Nephron progenitor cell (in vitro differentiated cells): ENCODE data around the gene MTCL1.
A peak's percentile ranks its signal among the peaks of the same experiment; 100 is the strongest.

Experiments
- DNase-seq: peaks from one replicate; pipeline ENCODE4 v3.0.0; 2021
- H3K27ac Mint-ChIP-seq: 2 replicates; pipeline ENCODE4 v1.8.0; 2021; ENCODE audit warnings: mild to moderate bottlenecking, moderate library complexity, mixed read lengths
- H3K27me3 Mint-ChIP-seq: 2 replicates; pipeline ENCODE4 v1.8.0; 2021; ENCODE audit warnings: mild to moderate bottlenecking, low read depth, mixed read lengths; ENCODE audit not compliant: poor library complexity
- H3K36me3 Mint-ChIP-seq: 2 replicates; pipeline ENCODE4 v1.8.0; 2021; ENCODE audit warnings: low read depth, mixed read lengths
- H3K4me1 Mint-ChIP-seq: 2 replicates; pipeline ENCODE4 v1.8.0; 2021; ENCODE audit warnings: mixed read lengths
- H3K4me3 Mint-ChIP-seq: 2 replicates; pipeline ENCODE4 v1.8.0; 2021; ENCODE audit warnings: mild to moderate bottlenecking, moderate library complexity, mixed read lengths
- H3K9me3 Mint-ChIP-seq: 2 replicates; pipeline ENCODE4 v1.8.0; 2021; ENCODE audit warnings: mild to moderate bottlenecking, moderate library complexity, mixed read lengths
- TF ChIP-seq, protein P1 (sequence below): fragments of 200-600 bp; sonication (generic); IDR thresholded peaks from 2 replicates; pipeline ENCODE4 v1.5.0; 2021; ENCODE audit warnings: antibody characterized with exemption

Gene MTCL1

DNA sequence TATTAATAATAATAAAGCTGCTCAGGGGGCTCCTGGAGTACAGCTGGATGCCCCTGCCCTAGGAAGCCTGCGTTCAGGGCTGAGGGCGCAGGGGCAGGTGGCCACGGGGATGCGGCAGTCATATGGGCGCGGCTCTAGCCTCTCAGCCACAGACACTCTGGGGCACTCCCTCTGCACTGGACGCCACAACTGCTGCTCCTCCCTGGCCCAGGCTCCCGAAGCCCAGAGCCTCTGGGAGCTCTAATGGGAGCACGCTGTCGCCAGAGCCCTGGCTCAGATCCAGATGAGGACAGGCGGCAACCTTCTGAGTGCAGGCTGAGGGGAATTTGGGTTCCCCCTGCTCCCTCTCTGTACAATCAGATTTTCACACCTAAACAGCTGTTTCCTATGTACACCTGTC, 93.6 kb downstream of the MTCL1 start:
- H3K4me3 Mint-ChIP-seq = no peak overlapping the region
- H3K27ac Mint-ChIP-seq = no peak overlapping the region
- H3K36me3 Mint-ChIP-seq = peaks cover 5% of the 10 kb centered on the region
- H3K9me3 Mint-ChIP-seq = no peaks in the 10 kb centered on the region
- peaks cover 43% of the 10 kb centered on the region for H3K4me1 Mint-ChIP-seq
- no peaks in the 10 kb centered on the region for H3K27me3 Mint-ChIP-seq
- no peak for DNase-seq
- TF ChIP-seq, protein P1, sequence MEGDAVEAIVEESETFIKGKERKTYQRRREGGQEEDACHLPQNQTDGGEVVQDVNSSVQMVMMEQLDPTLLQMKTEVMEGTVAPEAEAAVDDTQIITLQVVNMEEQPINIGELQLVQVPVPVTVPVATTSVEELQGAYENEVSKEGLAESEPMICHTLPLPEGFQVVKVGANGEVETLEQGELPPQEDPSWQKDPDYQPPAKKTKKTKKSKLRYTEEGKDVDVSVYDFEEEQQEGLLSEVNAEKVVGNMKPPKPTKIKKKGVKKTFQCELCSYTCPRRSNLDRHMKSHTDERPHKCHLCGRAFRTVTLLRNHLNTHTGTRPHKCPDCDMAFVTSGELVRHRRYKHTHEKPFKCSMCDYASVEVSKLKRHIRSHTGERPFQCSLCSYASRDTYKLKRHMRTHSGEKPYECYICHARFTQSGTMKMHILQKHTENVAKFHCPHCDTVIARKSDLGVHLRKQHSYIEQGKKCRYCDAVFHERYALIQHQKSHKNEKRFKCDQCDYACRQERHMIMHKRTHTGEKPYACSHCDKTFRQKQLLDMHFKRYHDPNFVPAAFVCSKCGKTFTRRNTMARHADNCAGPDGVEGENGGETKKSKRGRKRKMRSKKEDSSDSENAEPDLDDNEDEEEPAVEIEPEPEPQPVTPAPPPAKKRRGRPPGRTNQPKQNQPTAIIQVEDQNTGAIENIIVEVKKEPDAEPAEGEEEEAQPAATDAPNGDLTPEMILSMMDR = no peak

DNA sequence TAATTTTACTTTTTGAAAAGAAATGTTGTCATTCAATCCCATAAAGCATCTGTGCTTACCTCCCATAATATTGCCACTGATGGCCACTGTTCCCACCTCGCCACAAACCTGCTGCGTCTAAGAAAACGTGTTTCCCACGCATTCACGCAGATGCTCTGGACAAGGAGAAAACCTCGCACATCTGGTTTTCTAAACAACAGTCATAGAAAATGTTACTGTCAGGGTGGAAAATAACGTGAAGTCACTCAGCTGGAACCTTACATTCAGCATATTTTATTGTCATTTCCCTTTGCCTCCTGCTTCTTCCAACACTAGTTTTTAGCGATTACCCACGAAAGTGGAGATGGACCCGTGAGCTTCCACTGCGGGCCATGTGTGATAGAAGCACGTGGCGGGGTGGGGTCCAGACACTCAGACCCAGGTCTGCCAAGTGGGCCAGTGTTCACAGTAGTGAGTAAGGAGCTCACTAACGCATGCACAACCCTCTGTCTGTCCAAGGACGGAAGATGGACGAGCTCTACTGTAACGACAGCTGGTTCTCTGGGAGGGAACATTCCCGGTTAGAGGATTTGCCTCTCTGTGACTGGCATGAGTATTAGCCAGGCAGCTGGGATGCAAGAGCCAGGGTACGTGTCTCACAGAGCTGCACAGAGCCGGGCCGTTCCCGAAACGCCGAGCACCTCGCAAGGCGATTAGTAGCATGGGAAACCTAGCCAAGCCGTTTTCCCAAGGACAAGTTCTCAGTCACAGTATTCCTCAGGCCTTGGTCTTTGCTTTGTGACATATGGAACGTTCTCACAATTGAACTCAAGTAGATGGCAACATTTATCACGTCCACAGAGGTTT, 94.5 kb downstream of the MTCL1 start:
- Mint-ChIP-seq H3K4me3 (no peak overlapping the region), H3K27me3 (no peaks in the 10 kb centered on the region), H3K27ac (peak overlapping the region; percentile 69), H3K36me3 (peaks cover 5% of the 10 kb centered on the region), H3K4me1 (peaks cover 35% of the 10 kb centered on the region), H3K9me3 (no peaks in the 10 kb centered on the region)
- TF ChIP-seq, protein P1 = no peak
- no peak for DNase-seq

DNA sequence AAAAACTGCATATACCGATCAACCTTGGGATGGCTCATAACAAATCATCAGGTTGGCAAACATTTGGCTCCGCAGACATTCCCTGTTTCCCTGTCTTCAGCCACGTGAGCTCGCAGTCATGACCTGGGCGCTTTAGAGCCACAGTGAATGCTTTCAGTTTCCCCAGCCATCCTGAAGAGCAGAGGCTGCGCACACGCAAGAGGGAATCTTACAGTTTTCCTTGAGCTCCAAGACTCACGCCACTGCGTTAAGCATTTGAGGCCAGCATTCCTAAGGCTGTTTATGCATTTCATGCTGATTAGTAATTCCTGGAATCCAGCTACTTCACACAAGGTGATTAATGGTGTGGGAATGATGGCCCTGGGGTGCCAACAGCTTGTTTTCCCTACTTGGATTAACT, 95.1 kb downstream of the MTCL1 start:
- H3K27ac Mint-ChIP-seq = peak overlapping the region; percentile 69
- TF ChIP-seq, protein P1 = no peak
- no peaks in the 10 kb centered on the region for H3K27me3 Mint-ChIP-seq
- peaks cover 29% of the 10 kb centered on the region for H3K4me1 Mint-ChIP-seq
- H3K36me3 Mint-ChIP-seq = peaks cover 5% of the 10 kb centered on the region
- H3K4me3 Mint-ChIP-seq = no peak overlapping the region
- no peaks in the 10 kb centered on the region for H3K9me3 Mint-ChIP-seq
- no peak for DNase-seq

DNA sequence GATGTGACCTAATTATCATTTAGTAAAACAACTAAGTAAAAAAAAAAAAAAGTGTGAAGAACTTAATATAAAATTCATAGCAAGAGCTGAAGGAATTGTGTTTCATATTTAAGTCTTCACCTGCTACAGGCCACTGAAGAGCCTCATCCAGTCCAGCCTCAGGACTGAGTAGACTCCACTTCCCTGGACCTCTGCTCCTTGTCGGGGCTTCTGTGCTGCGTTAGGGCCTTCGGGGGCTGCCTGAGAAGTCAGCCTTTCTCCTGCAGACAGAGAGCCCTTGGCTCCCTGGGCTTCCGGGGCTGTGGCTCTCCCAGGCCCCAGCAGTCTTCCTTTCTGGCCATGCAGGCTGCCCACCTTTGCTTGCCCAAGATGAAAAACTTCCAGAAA, 95.5 kb downstream of the MTCL1 start:
- Mint-ChIP-seq H3K36me3 (peaks cover 5% of the 10 kb centered on the region), H3K4me1 (peaks cover 25% of the 10 kb centered on the region), H3K27me3 (no peaks in the 10 kb centered on the region), H3K27ac (peak overlapping the region; percentile 32), H3K9me3 (no peaks in the 10 kb centered on the region), H3K4me3 (no peak overlapping the region)
- TF ChIP-seq, protein P1 = no peak
- DNase-seq = no peak

DNA sequence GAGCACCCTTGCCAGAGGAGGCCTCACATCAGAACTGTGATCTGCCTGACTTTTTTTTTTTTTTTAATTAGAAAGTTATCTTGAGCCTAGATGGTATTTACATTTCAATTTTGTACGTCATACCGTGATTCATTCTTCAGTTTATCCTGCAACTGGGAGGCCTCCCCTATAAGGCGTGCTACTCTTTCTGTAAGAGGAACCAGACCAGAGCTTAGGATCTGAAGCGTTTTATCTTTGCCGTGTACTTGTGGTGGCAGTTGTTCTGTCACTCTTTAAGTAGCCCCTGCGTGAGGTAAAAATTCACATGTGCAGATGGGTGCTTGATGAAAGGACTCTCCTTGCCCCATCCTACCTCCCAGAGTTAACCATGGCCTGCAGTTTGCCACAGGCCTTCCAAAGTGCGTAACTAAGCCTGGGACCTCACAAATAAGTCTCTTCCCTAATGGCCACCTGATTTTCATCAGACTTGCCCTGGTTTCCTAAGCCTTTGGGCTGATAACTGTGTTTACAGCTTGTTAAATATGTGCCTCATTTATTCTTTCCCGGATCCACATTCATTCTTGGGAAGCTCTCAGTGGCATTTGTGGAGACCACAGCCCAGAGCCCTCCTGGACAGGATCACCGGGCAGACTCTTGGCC, 96.0 kb downstream of the MTCL1 start:
- Mint-ChIP-seq H3K36me3 (peaks cover 5% of the 10 kb centered on the region), H3K9me3 (no peaks in the 10 kb centered on the region), H3K4me1 (peaks cover 20% of the 10 kb centered on the region), H3K27ac (peak overlapping the region; percentile 32), H3K27me3 (peaks cover 2% of the 10 kb centered on the region), H3K4me3 (no peak overlapping the region)
- TF ChIP-seq, protein P1 = no peak
- no peak for DNase-seq
